Type B pancreatic cell (in vitro differentiated cells): ENCODE data around the gene AACS. TPM values are rescaled to one million over a fixed set of nuclear protein-coding genes. Genes with fewer than 3 reads are reported as not detected.
A peak's percentile ranks its signal among the peaks of the same experiment; 100 is the strongest.

ENCODE experiments used
- DNase-seq: peaks from one replicate; pipeline ENCODE4 v3.0.0; 2021; ENCODE audit warnings: mixed read lengths; ENCODE audit not compliant: unreplicated experiment; ENCODE audit errors: extremely low spot score
- H3K27ac Mint-ChIP-seq: 2 replicates; pipeline ENCODE4 v1.8.0; 2021; ENCODE audit warnings: mild to moderate bottlenecking, mixed read lengths
- H3K27me3 Mint-ChIP-seq: 2 replicates; pipeline ENCODE4 v1.8.0; 2021; ENCODE audit warnings: mixed read lengths
- H3K36me3 Mint-ChIP-seq: 2 replicates; pipeline ENCODE4 v1.8.0; 2021; ENCODE audit warnings: mixed read lengths
- H3K4me1 Mint-ChIP-seq: one replicate; pipeline ENCODE4 v1.8.0; 2021; ENCODE audit warnings: mixed read lengths; ENCODE audit not compliant: unreplicated experiment
- H3K4me3 Mint-ChIP-seq: 2 replicates; pipeline ENCODE4 v1.8.0; 2021; ENCODE audit warnings: mild to moderate bottlenecking, mixed read lengths
- H3K9me3 Mint-ChIP-seq: 2 replicates; pipeline ENCODE4 v1.8.0; 2021; ENCODE audit warnings: mixed read lengths
- total RNA-seq: library from RNA; stranded (reverse); gene quantifications from 2 replicates; pipeline ENCODE4 v1.2.1, GENCODE V29; 2021; ENCODE audit warnings: low replicate concordance
- TF ChIP-seq, protein P1 (sequence below): fragments of 200-600 bp; sonication (generic); conservative IDR thresholded peaks from 2 replicates; pipeline ENCODE4 v1.5.0; 2021; ENCODE audit warnings: antibody characterized with exemption, mild to moderate bottlenecking

AACS gene
- total RNA-seq, 1 donor from 2014 or later = 37.1 TPM

DNA sequence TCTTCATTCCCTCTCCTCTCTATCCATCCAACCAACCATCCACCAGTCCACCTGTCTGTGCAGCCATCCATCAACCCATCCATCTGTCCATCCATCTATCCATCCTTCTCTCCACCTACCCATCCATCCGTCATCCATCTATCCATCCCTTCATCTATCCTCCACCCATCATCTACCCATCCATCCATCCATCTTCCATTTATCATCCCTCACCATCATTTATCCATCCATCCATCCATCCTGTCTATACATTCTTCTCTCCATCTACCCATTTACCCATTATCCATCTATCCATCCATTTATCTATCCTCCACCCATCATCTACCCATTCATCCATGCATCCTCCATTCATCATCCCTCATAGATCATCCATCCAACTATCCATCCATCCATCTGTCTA lies 24.4 kb downstream of the AACS start:
- Mint-ChIP-seq H3K27me3 (no peaks in the 10 kb centered on the region), H3K4me3 (no peak overlapping the region), H3K27ac (no peak overlapping the region), H3K9me3 (no peaks in the 10 kb centered on the region), H3K4me1 (peaks cover 16% of the 10 kb centered on the region), H3K36me3 (peaks cover 15% of the 10 kb centered on the region)
- TF ChIP-seq, protein P1, sequence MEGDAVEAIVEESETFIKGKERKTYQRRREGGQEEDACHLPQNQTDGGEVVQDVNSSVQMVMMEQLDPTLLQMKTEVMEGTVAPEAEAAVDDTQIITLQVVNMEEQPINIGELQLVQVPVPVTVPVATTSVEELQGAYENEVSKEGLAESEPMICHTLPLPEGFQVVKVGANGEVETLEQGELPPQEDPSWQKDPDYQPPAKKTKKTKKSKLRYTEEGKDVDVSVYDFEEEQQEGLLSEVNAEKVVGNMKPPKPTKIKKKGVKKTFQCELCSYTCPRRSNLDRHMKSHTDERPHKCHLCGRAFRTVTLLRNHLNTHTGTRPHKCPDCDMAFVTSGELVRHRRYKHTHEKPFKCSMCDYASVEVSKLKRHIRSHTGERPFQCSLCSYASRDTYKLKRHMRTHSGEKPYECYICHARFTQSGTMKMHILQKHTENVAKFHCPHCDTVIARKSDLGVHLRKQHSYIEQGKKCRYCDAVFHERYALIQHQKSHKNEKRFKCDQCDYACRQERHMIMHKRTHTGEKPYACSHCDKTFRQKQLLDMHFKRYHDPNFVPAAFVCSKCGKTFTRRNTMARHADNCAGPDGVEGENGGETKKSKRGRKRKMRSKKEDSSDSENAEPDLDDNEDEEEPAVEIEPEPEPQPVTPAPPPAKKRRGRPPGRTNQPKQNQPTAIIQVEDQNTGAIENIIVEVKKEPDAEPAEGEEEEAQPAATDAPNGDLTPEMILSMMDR = no peak
- DNase-seq = no peak

DNA sequence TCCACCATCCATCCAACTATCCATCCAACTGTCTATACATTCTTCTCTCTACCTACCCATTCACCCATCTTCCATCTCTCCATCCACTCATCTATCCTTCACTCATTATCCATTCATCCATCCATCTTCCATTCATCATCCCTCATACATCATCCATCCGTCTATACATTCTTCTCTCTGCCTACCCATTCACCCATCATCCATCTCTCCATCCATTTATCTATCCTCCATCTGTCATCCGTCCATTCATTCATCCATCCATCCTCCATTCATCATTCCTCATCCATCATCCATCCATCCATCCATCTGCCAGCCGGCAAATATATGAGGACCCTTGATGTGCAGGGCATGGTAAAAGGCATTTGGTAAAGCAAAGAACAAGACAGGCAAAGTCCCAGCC lies 25.2 kb downstream of the AACS start:
- H3K27me3 Mint-ChIP-seq = no peaks in the 10 kb centered on the region
- no peaks in the 10 kb centered on the region for H3K9me3 Mint-ChIP-seq
- TF ChIP-seq, protein P1 = no peak
- DNase-seq = no peak
- H3K27ac Mint-ChIP-seq = no peak overlapping the region
- H3K36me3 Mint-ChIP-seq = peaks cover 17% of the 10 kb centered on the region
- H3K4me1 Mint-ChIP-seq = peaks cover 17% of the 10 kb centered on the region
- H3K4me3 Mint-ChIP-seq = no peak overlapping the region

DNA sequence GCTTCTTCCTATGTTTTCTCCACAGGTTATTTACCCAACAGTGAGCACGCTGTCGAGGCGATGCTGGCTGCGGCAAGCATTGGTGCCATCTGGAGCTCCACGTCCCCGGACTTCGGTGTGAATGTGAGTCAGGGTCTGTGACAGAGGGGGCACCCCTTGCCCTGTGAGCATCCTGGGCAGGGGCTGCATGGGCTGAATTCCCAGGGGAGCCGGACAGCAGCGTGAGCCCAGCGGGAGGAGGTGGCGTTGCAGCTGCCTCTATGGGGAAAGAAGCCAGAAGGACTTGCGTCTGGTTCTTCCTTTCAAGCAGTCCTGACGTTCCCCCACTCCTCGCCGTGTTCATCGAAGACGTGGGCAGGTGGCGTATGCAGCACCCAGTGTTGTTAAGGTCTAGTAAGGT lies 26.2 kb downstream of the AACS start:
- Mint-ChIP-seq H3K4me1 (peaks cover 17% of the 10 kb centered on the region), H3K9me3 (no peaks in the 10 kb centered on the region), H3K36me3 (peaks cover 12% of the 10 kb centered on the region), H3K27ac (no peak overlapping the region), H3K4me3 (no peak overlapping the region), H3K27me3 (no peaks in the 10 kb centered on the region)
- TF ChIP-seq, protein P1 = no peak
- no peak for DNase-seq

DNA sequence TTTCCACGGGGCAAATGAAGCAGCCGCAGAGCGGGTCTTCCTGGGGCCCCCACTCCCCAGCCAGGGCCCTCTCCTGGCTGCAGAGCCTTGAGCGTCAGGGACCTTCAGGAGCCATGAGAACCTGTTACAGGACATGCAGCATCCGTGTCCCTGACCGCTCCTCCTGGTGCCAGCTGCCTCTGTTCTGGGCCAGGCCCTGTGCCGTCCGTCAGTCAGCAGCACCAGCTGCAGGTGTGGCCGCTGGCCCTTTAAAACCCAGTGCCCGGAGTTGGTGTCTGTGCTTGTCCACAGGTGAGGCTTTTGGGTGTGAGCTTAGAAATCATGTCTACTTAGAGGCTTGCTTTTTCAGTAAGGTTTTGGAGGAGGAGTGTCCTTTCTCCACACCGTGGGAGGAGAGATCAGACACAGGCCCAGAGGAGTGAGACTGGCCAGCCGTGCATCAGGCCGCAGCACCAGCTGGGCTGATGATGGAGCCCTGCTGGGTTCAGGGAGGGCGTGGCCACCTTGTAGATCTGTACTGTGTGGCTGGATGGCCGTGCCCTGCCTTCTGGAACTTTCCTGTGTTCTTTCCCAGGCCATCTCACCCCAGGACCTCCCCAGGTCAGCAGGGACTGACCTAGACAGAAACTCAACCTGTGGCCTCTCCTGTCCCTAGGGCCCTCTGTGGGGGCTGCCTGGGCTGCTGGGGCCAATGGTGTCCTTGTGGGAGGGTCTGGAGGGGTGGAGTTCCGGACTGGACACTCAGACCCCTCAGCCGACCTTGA lies 27.1 kb downstream of the AACS start:
- Mint-ChIP-seq H3K27me3 (no peaks in the 10 kb centered on the region), H3K27ac (peak overlapping the region; percentile 73), H3K4me1 (peaks cover 17% of the 10 kb centered on the region), H3K4me3 (no peak overlapping the region), H3K36me3 (peaks cover 8% of the 10 kb centered on the region), H3K9me3 (no peaks in the 10 kb centered on the region)
- DNase-seq = no peak
- TF ChIP-seq, protein P1 = no peak

DNA sequence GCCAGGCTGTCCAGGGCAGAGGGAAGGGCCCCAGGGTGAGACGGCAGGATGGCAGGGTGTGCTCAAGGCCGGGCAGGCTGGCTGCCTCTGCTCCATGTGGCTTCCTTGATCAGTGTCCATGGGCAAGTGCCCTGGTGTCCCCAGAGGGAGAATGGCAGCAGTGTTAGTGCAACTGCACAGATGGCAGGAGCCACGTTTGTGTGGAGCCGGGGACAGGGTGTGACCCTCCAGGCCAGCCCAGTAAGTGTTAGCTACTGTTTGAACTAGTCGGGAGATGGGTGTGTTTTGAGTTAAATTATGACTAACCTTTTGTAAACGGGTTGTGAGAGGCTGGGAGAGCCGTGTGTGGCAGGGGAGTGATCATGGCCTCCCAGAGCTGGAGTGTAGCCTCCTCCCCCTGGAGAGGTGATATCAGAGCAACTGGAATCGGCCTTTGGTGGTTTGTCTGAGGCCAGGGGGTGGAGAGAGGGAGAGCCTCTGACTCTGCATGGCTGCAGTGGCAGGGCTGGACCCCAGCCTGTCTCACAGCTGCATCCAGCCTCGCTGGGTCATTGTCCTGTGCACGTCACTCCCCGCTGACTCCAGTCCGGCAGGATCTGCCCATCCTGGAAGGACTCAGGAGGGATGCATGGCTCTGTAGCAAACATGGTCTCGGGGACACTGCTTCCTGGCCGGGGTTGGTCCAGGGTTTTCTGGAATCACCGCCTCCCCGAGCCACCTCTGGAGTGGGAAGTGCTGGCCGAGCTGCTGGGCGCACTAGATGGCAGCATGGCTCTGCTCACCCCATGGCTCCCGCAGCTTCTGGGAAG lies 27.8 kb downstream of the AACS start:
- peak overlapping the region; percentile 73 for H3K27ac Mint-ChIP-seq
- DNase-seq = no peak

More for the DNA sequence above, 27.8 kb downstream of the AACS start:
- Mint-ChIP-seq H3K27me3 (no peaks in the 10 kb centered on the region), H3K4me3 (peak overlapping the region; percentile 32), H3K36me3 (peaks cover 8% of the 10 kb centered on the region), H3K9me3 (no peaks in the 10 kb centered on the region), H3K4me1 (peaks cover 17% of the 10 kb centered on the region)
- TF ChIP-seq, protein P1 = no peak
